Calu3 (cell line): ENCODE data around the gene PITPNM1. TPM values are rescaled to one million over a fixed set of nuclear protein-coding genes. Genes with fewer than 3 reads are reported as not detected.
A peak's percentile ranks its signal among the peaks of the same experiment; 100 is the strongest.
"Not testable (repeated sequence)": the region's sequence is repeated elsewhere in the genome, so short reads cannot be mapped to it uniquely, and the experiment has no call there.

ENCODE experiments used
- Bru-seq: library from RNA; stranded (reverse); fragments of 400-500 nt; gene quantifications from one replicate; lab custom pipeline; 2021; lab: Mats Ljungman, UMichigan
- BruChase-seq, 2 experiments: library from RNA; stranded (reverse); fragments of 400-500 nt; gene quantifications; one replicate each; lab custom pipeline; 2021; lab: Mats Ljungman, UMichigan
- BruUV-seq: library from RNA; stranded (reverse); fragments of 400-500 nt; replicated peaks from 2 replicates; lab custom pipeline; 2021; lab: Mats Ljungman, UMichigan
- CTCF ChIA-PET: fragments of 300-600 bp; sonication (Branson Sonifier 250); formaldehyde crosslinking; loops from one replicate; lab custom pipeline; 2022; ENCODE audit warnings: antibody characterized with exemption; lab: Charles Lee
- DNase-seq: peaks from one replicate; pipeline ENCODE4 v3.0.0; 2022
- H3K27ac Mint-ChIP-seq: one replicate; pipeline ENCODE4 v1.8.0; 2022; ENCODE audit warnings: mixed read lengths; ENCODE audit not compliant: unreplicated experiment
- H3K27me3 Mint-ChIP-seq: one replicate; pipeline ENCODE4 v1.8.0; 2022; ENCODE audit warnings: mixed read lengths; ENCODE audit not compliant: unreplicated experiment
- H3K36me3 Mint-ChIP-seq: one replicate; pipeline ENCODE4 v1.8.0; 2022; ENCODE audit warnings: mild to moderate bottlenecking, moderate library complexity, mixed read lengths; ENCODE audit not compliant: insufficient read depth, unreplicated experiment
- H3K4me1 Mint-ChIP-seq: one replicate; pipeline ENCODE4 v1.8.0; 2022; ENCODE audit warnings: mild to moderate bottlenecking, low read depth, mixed read lengths; ENCODE audit not compliant: unreplicated experiment
- H3K4me3 Mint-ChIP-seq: one replicate; pipeline ENCODE4 v1.8.0; 2022; ENCODE audit warnings: mild to moderate bottlenecking, low read depth, moderate library complexity, mixed read lengths; ENCODE audit not compliant: unreplicated experiment
- H3K9me3 Mint-ChIP-seq: one replicate; pipeline ENCODE4 v1.8.0; 2022; ENCODE audit warnings: low read depth, mixed read lengths; ENCODE audit not compliant: unreplicated experiment
- CTCF ChIP-seq: fragments of 200-600 bp; IDR thresholded peaks from one replicate; pipeline ENCODE4 v1.8.0; 2022; ENCODE audit warnings: antibody characterized with exemption; ENCODE audit not compliant: unreplicated experiment
- intact Hi-C: fragments of 100-400 bp; cut with micrococcal nuclease; formaldehyde crosslinking; loops from one replicate; pipeline ENCODE4 v1.10.0; 2022; ENCODE audit not compliant: unreplicated experiment
- long read RNA-seq: library from polyadenylated mRNA; stranded (forward); transcript quantifications from one replicate; pipeline ENCODE4 v2.0.0, GENCODE V29; 2022
- total RNA-seq: library from RNA; stranded (reverse); gene quantifications from 2 replicates; pipeline ENCODE4 v1.2.3, GENCODE V29; 2022

PITPNM1 gene
- total RNA-seq (70.5 and 84.1 TPM in 2 replicates), Bru-seq, nascent RNA (percentile 53 among the genes with signal in this experiment), BruChase-seq, experiment 1, labeled RNA remaining after a 6-hour chase (percentile 66 among the genes with signal in this experiment), BruChase-seq, experiment 2, labeled RNA remaining after a 2-hour chase (percentile 62 among the genes with signal in this experiment)
- long read RNA-seq, full-length matches to known transcripts: 9 of 27 reads
- long read RNA-seq, partial matches to known transcripts: 11 of 27 reads
- long read RNA-seq, other reads (novel, unspliced or antisense): 7 of 27 reads

- no peak for TF ChIP-seq CTCF
- Mint-ChIP-seq H3K36me3 (peaks cover 75% of the 10 kb centered on the region), H3K27me3 (no peaks in the 10 kb centered on the region), H3K27ac (peak within 1 kb of the TSS; percentile 97), H3K4me1 (peaks cover 24% of the 10 kb centered on the region), H3K4me3 (peak within 1 kb of the TSS; percentile 91), H3K9me3 (no peaks in the 10 kb centered on the region)
- intact Hi-C loops: loop anchor here (10.0 kb wide), 2 partner anchors 80 to 150 kb away; partner anchors contain the start of genes POLD4 and RPS6KB2
- no TSS peak for BruUV-seq
- CTCF ChIA-PET: interaction anchor here (0.9 to 1.9 kb wide), 4 partner anchors 22 to 151 kb away, joined by 3 to 4 read pairs (median 3); partner anchors contain the start of genes AIP, POLD4, PPP1CA and RAD9A
- DNase-seq: peak; percentile 81
Observed at GRCh38 chr11:67504950-67505581, at the start of gene PITPNM1. TSS of gene PITPNM1 (minus strand) at chr11:67505363. CDS start at chr11:67504180, 1,183 bp downstream.

- H3K4me3 Mint-ChIP-seq, BruUV-seq, DNase-seq, H3K4me1 Mint-ChIP-seq, H3K27me3 Mint-ChIP-seq, CTCF ChIA-PET, H3K27ac Mint-ChIP-seq, intact Hi-C loops, H3K36me3 Mint-ChIP-seq: not testable (repeated sequence)
- peaks cover 12% of the 10 kb centered on the region for H3K9me3 Mint-ChIP-seq
Observed at GRCh38 chr11:67551697-67552096, 46.5 kb upstream of the PITPNM1 start.

GRCh38 chr11:67551127-67551526, 46.0 kb upstream of the PITPNM1 start:
- Mint-ChIP-seq H3K4me3 (no peak overlapping the region), H3K4me1 (no peaks in the 10 kb centered on the region)
- BruUV-seq: no TSS peak

GRCh38 chr11:67548555-67549110, 43.5 kb upstream of the PITPNM1 start:
- H3K4me1 Mint-ChIP-seq: peaks cover 17% of the 10 kb centered on the region
- peaks cover 12% of the 10 kb centered on the region for H3K9me3 Mint-ChIP-seq
- DNase-seq: no peak
- no peaks in the 10 kb centered on the region for H3K27me3 Mint-ChIP-seq
- no peak for TF ChIP-seq CTCF
- BruUV-seq: no TSS peak
- H3K4me3 Mint-ChIP-seq: no peak overlapping the region
- intact Hi-C loops: no loop called here
- no peaks in the 10 kb centered on the region for H3K36me3 Mint-ChIP-seq
- CTCF ChIA-PET: no interaction called here
- H3K27ac Mint-ChIP-seq: no peak overlapping the region

More at GRCh38 chr11:67551127-67551526, 46.0 kb upstream of the PITPNM1 start:
- DNase-seq: no peak
- H3K9me3 Mint-ChIP-seq: peaks cover 12% of the 10 kb centered on the region
- no peak overlapping the region for H3K27ac Mint-ChIP-seq
- intact Hi-C loops: no loop called here
- TF ChIP-seq CTCF: no peak
- no peaks in the 10 kb centered on the region for H3K27me3 Mint-ChIP-seq
- CTCF ChIA-PET: no interaction called here
- no peaks in the 10 kb centered on the region for H3K36me3 Mint-ChIP-seq

- Mint-ChIP-seq H3K4me1 (peaks cover 17% of the 10 kb centered on the region), H3K9me3 (peaks cover 12% of the 10 kb centered on the region)
- H3K27me3 Mint-ChIP-seq, H3K27ac Mint-ChIP-seq, H3K36me3 Mint-ChIP-seq, H3K4me3 Mint-ChIP-seq, intact Hi-C loops, DNase-seq, CTCF ChIA-PET, BruUV-seq: not testable (repeated sequence)
Observed at GRCh38 chr11:67548112-67548511, 42.9 kb upstream of the PITPNM1 start.
